T-helper 2 cell treated with Interferon-gamma antibody and Interleukin-4, amounts not matched to agents 5 μg/mL and 100 μg/mL, for 36 hours (primary cell): Measurements from ENCODE around the gene SETD1A.

Experiments used
- DNase-seq: peaks from one replicate; pipeline ENCODE4 v3.0.0; 2021; ENCODE audit warnings: low spot score
- H3K27ac Mint-ChIP-seq: one replicate; pipeline ENCODE4 v1.8.0; 2021; ENCODE audit warnings: mild to moderate bottlenecking, mixed read lengths
- H3K27me3 Mint-ChIP-seq: one replicate; pipeline ENCODE4 v1.8.0; 2021; ENCODE audit warnings: low read depth, mixed read lengths
- H3K36me3 Mint-ChIP-seq: one replicate; pipeline ENCODE4 v1.8.0; 2021; ENCODE audit warnings: low read depth, mixed read lengths
- H3K4me1 Mint-ChIP-seq: one replicate; pipeline ENCODE4 v1.8.0; 2021; ENCODE audit warnings: low read depth, mixed read lengths
- H3K4me3 Mint-ChIP-seq: one replicate; pipeline ENCODE4 v1.8.0; 2022; ENCODE audit warnings: mild to moderate bottlenecking, moderate library complexity, mixed read lengths
- H3K9me3 Mint-ChIP-seq: one replicate; pipeline ENCODE4 v1.8.0; 2021; ENCODE audit warnings: mixed read lengths

SETD1A gene

GRCh38 chr16:30997725-30998711 is 40.5 kb downstream of the SETD1A start:
- no peak for DNase-seq
- Mint-ChIP-seq H3K27me3 (peaks cover 4% of the 10 kb centered on the region), H3K27ac (no peak overlapping the region), H3K4me1 (peaks cover 8% of the 10 kb centered on the region), H3K9me3 (no peaks in the 10 kb centered on the region), H3K4me3 (peak overlapping the region; percentile 61), H3K36me3 (no peaks in the 10 kb centered on the region)

GRCh38 chr16:30998852-30999761 is 41.6 kb downstream of the SETD1A start:
- no peak overlapping the region for H3K27ac Mint-ChIP-seq
- H3K4me3 Mint-ChIP-seq: no peak overlapping the region
- no peak for DNase-seq

GRCh38 chr16:31000671-31001382 is 43.3 kb downstream of the SETD1A start:
- H3K27ac Mint-ChIP-seq: no peak overlapping the region
- H3K27me3 Mint-ChIP-seq: peaks cover 8% of the 10 kb centered on the region
- H3K4me3 Mint-ChIP-seq: no peak overlapping the region
- no peaks in the 10 kb centered on the region for H3K9me3 Mint-ChIP-seq
- H3K4me1 Mint-ChIP-seq: peaks cover 6% of the 10 kb centered on the region
- no peak for DNase-seq
- no peaks in the 10 kb centered on the region for H3K36me3 Mint-ChIP-seq

More at GRCh38 chr16:30998852-30999761, 41.6 kb downstream of the SETD1A start:
- Mint-ChIP-seq H3K9me3 (no peaks in the 10 kb centered on the region), H3K4me1 (peaks cover 8% of the 10 kb centered on the region), H3K27me3 (peaks cover 4% of the 10 kb centered on the region), H3K36me3 (no peaks in the 10 kb centered on the region)

GRCh38 chr16:31001507-31002249 is 44.1 kb downstream of the SETD1A start:
- Mint-ChIP-seq H3K27me3 (peaks cover 8% of the 10 kb centered on the region), H3K4me1 (peaks cover 2% of the 10 kb centered on the region), H3K9me3 (no peaks in the 10 kb centered on the region), H3K4me3 (no peak overlapping the region), H3K27ac (no peak overlapping the region), H3K36me3 (no peaks in the 10 kb centered on the region)
- DNase-seq: no peak

GRCh38 chr16:31002250-31002700 is 44.7 kb downstream of the SETD1A start:
- Mint-ChIP-seq H3K4me1 (no peaks in the 10 kb centered on the region), H3K36me3 (no peaks in the 10 kb centered on the region), H3K27ac (no peak overlapping the region), H3K4me3 (no peak overlapping the region), H3K9me3 (no peaks in the 10 kb centered on the region), H3K27me3 (peaks cover 10% of the 10 kb centered on the region)
- DNase-seq: no peak

- no peak overlapping the region for H3K4me3 Mint-ChIP-seq
- H3K27ac Mint-ChIP-seq: no peak overlapping the region
- no peaks in the 10 kb centered on the region for H3K9me3 Mint-ChIP-seq
- no peaks in the 10 kb centered on the region for H3K36me3 Mint-ChIP-seq
- peaks cover 11% of the 10 kb centered on the region for H3K27me3 Mint-ChIP-seq
- no peak for DNase-seq
- no peaks in the 10 kb centered on the region for H3K4me1 Mint-ChIP-seq
These were observed 45.3 kb downstream of the SETD1A start for GRCh38 chr16:31002862-31003341.

- Mint-ChIP-seq H3K4me3 (no peak overlapping the region), H3K36me3 (no peaks in the 10 kb centered on the region), H3K9me3 (no peaks in the 10 kb centered on the region), H3K27ac (no peak overlapping the region), H3K27me3 (peaks cover 11% of the 10 kb centered on the region), H3K4me1 (no peaks in the 10 kb centered on the region)
- DNase-seq: no peak
These were observed 46.2 kb downstream of the SETD1A start for GRCh38 chr16:31003744-31004143.

GRCh38 chr16:31004658-31005057 is 47.1 kb downstream of the SETD1A start:
- Mint-ChIP-seq H3K27me3 (peaks cover 11% of the 10 kb centered on the region), H3K27ac (no peak overlapping the region)

GRCh38 chr16:31005350-31006085 is 48.0 kb downstream of the SETD1A start:
- no peak overlapping the region for H3K4me3 Mint-ChIP-seq
- no peaks in the 10 kb centered on the region for H3K36me3 Mint-ChIP-seq
- peaks cover 16% of the 10 kb centered on the region for H3K27me3 Mint-ChIP-seq
- H3K27ac Mint-ChIP-seq: no peak overlapping the region
- H3K9me3 Mint-ChIP-seq: no peaks in the 10 kb centered on the region
- H3K4me1 Mint-ChIP-seq: no peaks in the 10 kb centered on the region
- no peak for DNase-seq

More at GRCh38 chr16:31004658-31005057, 47.1 kb downstream of the SETD1A start:
- Mint-ChIP-seq H3K36me3 (no peaks in the 10 kb centered on the region), H3K4me1 (no peaks in the 10 kb centered on the region), H3K9me3 (no peaks in the 10 kb centered on the region), H3K4me3 (no peak overlapping the region)
- DNase-seq: no peak

- DNase-seq: no peak
- no peak overlapping the region for H3K4me3 Mint-ChIP-seq
- H3K9me3 Mint-ChIP-seq: no peaks in the 10 kb centered on the region
- no peak overlapping the region for H3K27ac Mint-ChIP-seq
- peaks cover 19% of the 10 kb centered on the region for H3K27me3 Mint-ChIP-seq
- no peaks in the 10 kb centered on the region for H3K4me1 Mint-ChIP-seq
- H3K36me3 Mint-ChIP-seq: no peaks in the 10 kb centered on the region
These were observed 48.5 kb downstream of the SETD1A start for GRCh38 chr16:31006086-31006385.

- Mint-ChIP-seq H3K4me1 (no peaks in the 10 kb centered on the region), H3K4me3 (no peak overlapping the region), H3K9me3 (no peaks in the 10 kb centered on the region), H3K27ac (no peak overlapping the region), H3K36me3 (no peaks in the 10 kb centered on the region), H3K27me3 (peaks cover 25% of the 10 kb centered on the region)
- no peak for DNase-seq
These were observed 49.0 kb downstream of the SETD1A start for GRCh38 chr16:31006589-31006988.

- DNase-seq: no peak
- H3K4me3 Mint-ChIP-seq: no peak overlapping the region
- H3K9me3 Mint-ChIP-seq: no peaks in the 10 kb centered on the region
- H3K4me1 Mint-ChIP-seq: no peaks in the 10 kb centered on the region
- H3K36me3 Mint-ChIP-seq: no peaks in the 10 kb centered on the region
- H3K27me3 Mint-ChIP-seq: peaks cover 36% of the 10 kb centered on the region
- H3K27ac Mint-ChIP-seq: no peak overlapping the region
These were observed 50.1 kb downstream of the SETD1A start for GRCh38 chr16:31007684-31008083.
